GM18502 (cell line): ENCODE data around the gene TDO2.
"Not testable (repeated sequence)": the region's sequence is repeated elsewhere in the genome, so short reads cannot be mapped to it uniquely, and the experiment has no call there.

Experiments used
- ATAC-seq: cut with Tn5 transposase; IDR thresholded peaks from one replicate; pipeline ENCODE4 v1.9.1; 2021; ENCODE audit warnings: mild to moderate bottlenecking; ENCODE audit not compliant: unreplicated experiment, poor library complexity

The TDO2 gene

DNA sequence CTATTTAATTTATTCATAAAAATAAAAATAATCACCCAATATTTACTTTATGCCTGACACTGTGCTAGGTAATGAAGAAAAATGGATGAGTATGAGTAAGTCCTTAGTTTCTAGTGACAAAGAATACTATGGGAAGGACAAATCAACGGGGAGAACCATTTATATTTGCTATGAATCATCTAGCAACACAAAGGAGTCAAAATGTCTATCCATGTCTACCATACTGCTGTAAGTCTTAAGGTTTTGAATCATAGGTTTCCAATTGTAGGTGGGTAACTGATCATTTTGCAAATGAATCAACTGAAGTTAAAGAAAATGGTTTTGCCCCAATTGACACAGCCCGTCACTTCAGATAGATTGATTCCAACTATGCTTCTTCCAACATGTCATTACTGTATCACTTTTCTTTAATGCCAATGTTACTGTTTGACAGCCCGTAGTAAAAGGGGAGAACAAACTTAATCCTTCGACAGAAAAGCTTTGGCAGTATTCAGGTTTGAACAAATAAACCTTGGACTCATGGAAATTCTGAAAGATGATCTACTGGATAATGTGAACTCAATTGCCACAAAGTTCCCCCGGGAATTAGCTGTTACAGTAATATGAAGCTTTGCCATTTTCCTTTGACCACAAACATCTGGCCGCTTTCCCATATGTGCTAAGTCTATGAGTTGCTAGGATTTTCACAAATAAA, 3.2 kb downstream of the TDO2 start:
- no peak for ATAC-seq

DNA sequence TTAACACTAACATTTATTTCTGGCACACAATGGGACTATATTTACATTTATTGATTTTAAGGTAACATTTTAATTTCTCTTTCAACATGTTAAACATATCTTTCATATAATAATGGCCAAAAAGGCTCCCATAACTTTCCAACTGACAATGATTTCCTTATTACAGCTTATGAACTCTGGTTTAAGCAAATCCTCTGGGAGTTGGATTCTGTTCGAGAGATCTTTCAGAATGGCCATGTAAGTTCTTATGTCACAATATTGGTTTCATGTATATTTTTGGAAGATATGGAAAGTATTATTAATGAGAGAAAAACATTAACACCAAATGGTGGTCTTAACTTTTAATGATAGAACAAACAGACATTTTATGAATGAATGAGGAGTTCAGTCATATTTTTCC, 4.1 kb downstream of the TDO2 start:
- ATAC-seq, result no peak

DNA sequence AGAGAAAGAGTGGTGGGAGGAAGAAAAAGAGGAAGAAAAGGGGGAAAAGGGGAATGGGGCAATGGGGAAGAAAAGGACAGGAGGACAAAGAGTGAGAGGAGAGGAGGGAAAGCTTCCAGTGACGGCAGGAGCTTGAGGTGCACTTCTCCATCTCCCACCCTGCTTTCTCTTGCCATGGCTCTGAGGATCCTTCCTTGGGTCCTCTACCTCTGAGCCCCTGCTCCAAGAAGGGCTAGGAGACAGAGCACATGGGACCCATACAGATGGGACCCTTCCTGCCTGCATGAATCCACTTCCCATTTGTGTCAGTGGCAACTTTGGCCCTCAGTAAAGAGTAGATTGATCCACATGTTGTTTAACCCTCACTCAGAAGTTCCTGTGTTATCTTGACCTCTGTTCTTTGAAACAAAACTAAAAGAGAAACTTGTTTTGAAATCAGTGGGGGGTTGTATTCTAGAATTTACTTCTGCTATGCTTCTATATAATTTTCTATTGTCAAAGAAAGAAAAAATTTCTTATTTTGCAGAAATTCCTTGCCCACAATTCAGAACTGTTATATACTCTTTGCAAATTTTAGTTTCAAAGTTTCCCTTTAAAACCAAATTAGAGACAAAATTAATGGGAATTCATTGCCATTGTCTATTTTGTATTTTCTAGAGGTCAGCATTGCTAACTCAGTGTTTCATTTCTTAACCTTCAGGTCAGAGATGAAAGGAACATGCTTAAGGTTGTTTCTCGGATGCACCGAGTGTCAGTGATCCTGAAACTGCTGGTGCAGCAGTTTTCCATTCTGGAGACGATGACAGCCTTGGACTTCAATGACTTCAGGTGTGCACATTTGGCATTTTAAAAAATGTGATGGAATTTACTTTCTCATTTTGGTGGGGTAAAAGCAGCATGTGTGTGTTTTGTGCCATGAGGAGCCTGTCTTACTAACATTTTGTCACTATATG, 5.0 kb downstream of the TDO2 start:
- peak; percentile 72 for ATAC-seq

DNA sequence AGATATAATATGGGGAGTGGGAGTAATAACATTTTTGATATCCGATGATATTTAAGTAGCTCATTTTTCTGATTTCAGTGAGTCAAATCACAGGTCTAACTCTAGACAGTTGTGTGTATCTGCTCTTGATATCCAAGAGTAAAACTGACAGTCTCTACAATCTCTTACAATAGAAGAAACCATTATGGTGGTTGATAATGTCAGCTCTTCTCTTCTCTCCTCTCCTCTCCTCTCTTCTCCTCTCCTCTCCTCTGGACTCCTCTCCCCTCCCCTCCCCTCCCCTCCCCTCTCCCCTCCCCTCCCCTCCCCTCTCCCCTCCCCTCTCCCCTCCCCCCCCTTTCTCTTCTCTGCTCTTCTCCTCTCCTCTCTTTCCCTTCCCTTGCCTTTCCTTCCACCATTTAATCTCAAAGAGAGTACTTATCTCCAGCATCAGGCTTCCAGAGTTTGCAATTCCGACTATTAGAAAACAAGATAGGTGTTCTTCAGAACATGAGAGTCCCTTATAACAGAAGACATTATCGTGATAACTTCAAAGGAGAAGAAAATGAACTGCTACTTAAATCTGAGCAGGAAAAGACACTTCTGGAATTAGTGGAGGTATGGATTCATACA, 6.2 kb downstream of the TDO2 start:
- ATAC-seq, result no peak

DNA sequence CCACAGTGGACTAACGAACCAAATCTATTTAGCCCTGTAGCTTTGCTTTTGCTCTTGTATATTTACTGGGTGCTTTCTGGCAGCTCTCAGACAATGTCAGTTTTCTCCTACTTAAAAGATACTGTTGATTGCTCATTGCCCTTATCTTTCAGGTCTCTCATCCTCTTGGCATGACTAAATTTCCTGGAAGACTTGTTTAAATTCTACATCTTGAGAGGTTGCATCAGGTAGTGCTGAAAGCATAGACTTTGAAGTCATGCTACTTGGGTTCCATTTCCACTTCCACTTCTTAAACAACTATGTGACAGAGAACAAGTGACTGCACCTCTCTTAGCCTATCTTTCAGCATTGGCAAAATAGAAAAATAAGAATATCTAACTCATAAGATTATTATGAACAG, 8.4 kb downstream of the TDO2 start:
- ATAC-seq, result no peak

DNA sequence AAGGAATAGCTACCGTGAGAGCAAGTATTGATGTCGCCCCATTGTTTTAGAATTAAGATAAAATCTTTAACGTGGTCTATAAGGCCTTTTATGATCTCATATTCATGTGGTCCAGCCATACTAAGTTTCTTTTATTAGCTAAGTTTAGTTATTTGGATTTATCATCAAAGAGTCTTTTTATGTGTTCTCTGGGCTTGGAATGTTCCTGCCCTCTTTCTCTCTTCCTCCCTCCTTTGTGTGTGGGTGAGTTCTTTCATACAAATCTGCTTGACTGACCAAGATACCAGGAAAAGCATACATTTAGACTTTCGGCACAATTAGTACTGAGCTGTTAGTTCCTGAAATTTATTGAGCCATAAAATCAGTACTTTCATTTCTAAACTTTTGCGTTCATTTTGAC, 11.3 kb downstream of the TDO2 start:
- no peak for ATAC-seq

DNA sequence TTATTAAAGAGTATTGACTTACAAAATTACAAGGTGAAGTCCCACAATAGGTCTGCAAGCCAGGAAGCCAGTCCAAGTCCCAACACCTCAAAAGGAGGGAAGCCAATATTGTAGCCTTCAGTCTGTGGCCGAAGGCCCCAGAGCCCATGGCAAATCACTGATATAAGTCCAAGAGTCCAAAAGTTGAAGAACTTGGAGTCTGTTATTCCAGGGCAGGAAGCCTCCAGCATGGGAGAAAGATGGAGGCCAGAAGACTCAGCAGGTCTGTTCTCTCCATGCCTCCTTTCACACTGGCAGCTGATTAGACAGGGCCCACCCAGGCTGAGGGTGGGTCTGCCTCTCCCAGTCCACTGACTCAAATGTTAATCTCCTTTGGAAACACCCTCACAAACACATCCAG, 18.1 kb downstream of the TDO2 start:
- no peak for ATAC-seq

DNA sequence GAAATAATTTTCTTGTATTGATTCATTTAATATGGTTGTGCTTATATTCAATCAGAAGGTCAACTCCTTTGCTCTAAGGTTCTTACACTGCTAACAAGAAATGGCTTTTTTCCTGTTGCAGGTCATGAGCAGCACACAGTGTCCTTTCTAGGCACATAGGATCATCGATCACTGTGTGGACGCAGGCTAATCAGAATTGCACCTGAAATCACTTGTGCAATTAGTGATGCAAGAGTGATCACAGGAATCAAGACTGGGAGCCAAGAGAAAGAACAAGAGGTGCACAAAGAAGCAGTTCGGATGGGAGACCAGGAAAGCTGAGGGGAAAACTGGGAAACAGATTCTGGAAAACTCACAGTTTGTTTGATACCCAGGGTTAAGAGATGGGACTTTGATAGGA, 21.1 kb downstream of the TDO2 start:
- ATAC-seq, result no peak

DNA sequence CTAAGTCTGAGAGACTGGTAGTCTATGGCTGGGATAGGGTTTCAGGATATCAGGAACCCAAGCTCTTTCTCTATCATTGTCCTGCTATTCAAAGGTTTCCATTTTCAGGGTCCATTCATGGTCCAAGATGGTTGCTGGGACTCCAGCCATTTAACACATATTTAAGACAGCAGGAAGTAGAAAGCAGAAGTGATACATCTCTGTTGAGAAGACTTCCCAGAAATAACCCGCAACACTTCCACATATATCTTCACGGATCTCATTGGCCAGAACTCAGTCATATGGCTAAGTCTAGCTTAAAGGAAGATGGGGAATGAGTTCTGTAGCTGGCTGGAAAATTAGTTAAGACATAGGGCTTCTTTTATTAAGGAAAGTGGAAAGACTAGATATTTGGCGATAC, 26.3 kb downstream of the TDO2 start:
- peak; percentile 80 for ATAC-seq

DNA sequence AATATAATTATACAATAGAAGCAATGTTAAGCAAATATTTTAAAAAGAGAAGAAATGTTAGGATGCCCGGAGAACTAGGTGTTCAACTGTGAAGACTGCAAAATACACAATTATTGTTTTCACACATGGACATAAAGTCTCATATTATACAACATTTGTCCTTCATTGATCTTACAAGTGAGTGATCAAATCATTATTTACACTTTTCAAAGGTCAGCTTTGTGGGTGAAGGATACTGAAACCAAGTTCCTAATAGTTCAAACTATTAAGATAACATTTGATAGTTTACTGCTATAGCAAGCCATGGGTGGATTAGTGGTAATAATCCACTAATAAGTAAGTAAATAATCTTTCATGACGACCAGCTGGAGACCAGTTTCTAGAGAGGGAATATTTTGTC, 26.8 kb downstream of the TDO2 start:
- ATAC-seq, result no peak

DNA sequence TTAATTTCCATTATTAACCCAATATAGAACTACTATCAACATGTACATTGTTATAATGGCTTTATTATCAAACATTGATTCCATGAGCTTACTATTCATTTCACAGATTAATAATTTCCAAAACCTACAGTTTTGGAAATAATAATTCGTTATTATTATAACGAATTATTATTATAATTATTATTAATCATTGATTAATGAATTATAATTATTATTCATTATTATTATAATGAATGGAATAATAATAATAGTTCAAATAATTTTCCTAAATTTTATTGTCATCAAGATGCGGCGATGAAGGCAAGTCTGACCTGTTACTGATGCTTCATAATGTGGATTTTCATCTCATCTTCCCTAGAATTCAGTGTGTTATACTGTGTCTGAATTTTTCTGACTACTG, 28.1 kb downstream of the TDO2 start:
- no peak for ATAC-seq

DNA sequence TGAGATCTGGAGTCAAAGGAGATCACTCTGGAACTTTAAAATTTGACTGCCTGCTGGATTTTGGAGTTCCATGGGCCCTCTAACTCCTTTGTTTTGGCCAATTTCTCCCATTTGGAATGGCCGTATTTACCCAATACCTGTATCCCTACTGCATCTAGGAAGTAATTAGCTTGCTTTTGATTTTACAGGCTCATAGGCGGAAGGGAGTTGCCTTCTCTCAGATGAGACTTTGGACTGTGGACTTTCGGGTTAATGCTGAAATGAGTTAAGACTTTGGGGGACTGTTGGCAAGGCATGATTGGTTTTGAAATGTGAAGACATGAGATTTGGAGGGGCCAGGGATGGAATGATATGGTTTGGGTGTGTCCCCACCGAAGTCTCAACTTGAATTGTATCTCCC, 31.1 kb downstream of the TDO2 start:
- ATAC-seq, result not testable (repeated sequence)

DNA sequence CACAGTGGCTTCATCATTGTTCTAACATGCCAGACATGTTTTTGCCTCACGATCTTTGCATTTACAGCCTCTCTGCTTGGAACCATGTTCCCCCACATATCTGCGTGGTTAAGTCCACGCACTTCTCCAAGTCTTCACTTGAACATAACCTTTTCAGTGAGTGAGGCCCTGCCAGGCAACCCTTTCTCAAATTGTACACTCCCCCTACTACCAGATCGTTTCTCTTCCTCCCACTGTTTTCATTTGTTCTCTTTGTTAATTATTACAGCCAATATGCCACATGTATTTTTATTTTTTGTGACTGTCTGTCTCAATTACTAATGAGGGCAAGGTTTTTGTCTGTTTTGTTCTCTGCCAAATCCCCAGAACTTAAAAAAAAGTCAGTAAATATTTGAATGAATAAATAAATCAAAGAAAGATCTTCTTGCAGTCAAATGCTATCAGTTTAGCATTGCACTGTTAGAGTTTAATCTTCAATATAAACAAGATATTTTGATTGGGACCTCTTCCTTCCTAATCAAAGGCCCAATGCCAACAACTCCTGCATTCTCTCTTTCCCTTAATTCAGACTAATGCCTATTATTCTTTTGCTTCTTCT, 32.0 kb downstream of the TDO2 start:
- ATAC-seq, result no peak

DNA sequence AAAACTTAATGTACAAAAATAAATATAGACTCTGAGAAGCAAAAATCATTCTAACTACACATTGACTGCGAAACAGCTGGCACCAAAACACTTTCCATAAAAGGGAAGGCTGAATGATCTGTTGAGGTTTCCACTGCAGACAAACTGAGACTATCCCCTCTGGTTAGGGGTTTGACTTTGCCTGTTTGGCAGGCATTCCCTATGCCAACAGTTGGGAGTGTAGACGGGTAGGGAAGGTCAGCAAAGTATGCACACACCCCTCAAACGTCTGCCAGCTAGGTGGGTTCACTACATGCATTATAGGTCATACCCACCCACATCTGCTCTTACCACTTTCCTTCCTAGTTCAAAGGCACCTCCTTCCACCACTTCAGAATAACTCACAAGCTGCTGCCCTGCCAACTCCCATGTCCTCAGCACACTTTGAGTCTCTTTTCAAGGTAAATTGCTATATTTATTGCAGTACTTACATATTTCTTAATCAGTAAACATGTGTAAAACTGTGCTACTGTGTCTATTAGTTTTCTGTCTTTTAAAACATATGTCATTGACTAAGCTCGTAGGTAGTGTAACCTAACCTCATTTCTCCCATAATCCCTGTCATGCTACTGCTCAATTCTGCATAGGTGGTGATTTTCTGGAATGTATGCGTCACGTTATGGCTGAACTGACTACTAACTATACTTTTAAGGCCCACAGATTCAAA, 37.7 kb downstream of the TDO2 start:
- no peak for ATAC-seq

DNA sequence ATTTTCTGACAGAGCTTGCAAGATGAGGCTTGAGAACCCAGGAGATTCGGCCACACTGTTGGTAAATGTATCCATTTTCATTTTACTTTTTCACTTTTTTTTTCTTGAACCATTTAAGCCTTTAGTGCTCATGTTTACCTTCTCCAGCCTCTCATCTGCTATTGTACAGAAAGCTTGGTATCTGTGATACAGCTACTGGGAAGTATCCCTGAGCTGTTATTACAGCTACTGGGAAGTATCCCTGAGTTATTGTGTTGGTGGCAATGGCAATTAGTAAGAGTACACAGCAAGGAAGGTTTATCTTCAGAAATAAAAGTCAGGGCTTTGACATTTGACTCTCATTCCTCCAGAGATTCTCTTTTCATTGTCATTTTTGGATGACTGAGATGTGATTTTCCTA, 38.3 kb downstream of the TDO2 start:
- ATAC-seq, result no peak

DNA sequence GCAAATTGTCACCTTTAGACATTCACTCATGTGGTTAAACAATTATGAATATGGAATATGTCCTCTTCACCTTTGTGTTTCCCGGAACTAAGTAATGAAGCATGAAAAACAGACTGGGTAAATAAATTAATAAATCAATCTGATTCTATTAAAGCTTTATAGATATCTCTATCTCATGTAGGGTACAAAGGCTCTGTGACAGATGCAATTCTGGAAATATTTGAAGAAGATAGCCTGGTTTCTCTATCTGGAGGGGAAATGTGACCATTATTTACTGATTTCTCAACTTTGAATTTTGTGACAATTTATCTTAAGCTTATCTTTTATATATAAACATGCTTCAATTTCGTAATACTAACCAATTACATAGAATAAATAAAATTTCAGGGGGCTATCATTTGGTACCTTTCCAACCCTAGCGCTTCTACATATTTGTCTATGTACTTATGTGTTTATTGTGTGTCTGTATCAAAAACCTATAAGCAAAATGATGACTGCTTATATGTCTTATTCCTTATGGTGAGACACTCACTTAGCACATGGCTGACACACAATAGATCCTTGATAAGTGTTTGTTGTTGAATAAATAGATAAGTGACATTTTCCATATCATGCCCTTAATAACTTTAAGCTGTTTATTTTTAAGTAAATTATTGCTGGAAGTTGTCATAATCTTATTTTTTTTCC, 40.3 kb downstream of the TDO2 start:
- no peak for ATAC-seq

DNA sequence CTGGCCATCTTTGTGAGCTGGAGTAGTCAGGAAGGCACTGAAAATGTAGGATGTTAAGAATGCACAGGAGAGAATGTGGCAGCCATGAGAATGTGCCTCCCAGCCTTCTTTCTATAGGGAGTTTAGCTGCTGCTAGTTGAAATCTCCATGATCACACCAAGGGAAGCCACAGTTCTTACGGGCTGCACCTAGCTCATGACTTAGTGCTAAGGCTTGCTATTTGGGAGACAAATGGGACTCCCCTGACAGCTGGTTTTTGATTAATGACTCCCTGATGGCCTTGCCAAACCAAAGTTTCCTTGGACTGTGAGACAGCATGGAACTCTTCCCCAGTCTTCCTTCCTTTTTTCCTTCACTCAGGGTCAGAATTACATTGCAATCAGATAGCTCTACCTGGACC, 41.0 kb downstream of the TDO2 start:
- ATAC-seq, result no peak

DNA sequence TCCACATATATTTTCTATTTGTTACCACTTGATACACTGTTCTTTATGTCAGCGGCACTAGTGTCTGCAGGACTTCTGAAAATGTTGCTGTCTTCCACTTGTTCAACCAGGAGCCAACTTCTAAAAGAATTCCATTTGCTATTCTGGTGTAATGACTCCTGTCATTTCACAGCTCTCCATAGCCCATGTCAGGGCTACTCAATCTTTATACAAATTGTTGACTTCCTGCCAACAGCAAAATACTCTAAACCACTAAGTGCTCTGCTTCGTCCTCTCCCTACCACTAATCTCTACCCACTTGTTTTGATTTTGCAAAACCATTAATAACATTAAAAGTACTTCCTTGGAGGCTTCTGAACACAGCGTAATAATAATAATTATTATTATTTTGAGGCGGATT, 43.0 kb downstream of the TDO2 start:
- ATAC-seq, result no peak

DNA sequence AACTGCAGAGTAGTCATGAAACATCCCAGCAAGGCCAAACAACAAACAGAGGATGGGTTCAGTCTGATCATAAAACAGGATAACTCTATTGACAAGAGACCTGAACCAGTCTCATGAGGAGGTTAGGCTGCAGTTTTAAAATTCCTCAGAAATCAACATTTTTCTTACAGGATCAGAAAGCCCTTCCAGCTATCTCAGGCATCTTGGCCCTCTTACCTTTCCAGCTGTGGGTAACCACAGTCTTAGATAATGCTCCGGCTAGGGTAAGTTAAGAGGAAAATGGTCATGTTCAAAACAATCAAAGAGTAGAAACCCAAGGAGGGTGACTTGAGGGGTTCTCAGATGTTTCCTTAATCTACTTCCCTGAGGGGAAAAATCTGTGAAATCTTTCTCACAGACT, 45.0 kb downstream of the TDO2 start:
- ATAC-seq, result no peak

DNA sequence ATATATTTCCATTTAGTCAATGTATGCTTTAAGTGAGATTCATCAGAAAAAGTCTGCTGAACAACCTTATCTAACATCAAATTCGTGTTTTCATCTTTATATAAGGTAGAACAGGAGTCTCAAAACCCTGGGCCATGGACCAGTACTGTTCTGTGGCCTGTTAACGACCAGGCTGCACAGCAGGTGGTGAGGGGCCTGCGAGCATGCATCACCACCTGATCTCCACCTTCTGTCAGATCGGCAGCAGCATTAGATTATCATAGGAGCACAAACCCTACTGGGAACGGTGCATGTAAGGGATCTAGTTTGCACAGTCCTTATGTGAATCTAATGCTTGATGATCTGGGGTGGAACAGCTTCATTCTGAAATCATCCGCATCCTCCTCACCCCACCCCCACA, 47.0 kb downstream of the TDO2 start:
- ATAC-seq, result no peak
